ENCODE results near the gene ING4. TPM values are rescaled to one million over a fixed set of nuclear protein-coding genes. Genes with fewer than 3 reads are reported as not detected.

Gene ING4
- total and polyA plus RNA-seq, 12 donors = 17.7 to 32.5 (median 22.6) TPM

DNA sequence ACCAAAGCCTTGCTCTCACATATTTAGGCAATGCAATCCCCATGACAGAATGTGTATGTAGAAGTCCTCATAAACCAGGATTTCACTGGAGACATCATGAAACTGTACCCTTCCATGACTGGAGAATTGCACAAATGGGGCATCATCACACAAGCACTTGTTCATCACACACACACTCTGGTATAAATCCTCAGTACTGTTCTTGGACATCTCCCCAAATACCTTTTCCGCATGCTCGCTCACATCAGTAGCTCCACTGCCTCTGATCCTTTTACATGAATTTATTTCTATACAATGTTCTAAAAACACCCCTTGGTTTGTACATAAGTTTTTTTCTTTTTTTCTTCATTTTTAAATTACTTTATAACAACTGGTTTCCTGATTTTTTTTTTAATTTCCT lies 3.3 kb upstream of the ING4 start:
- no peak for DNase-seq
- no peak for ATAC-seq
- H3K27me3 ChIP-seq = no peaks in the 10 kb centered on the region
- H3K4me3 ChIP-seq = no peak overlapping the region
- 97 to 100% methylated on average over 2 of the region's 2 CpGs for WGBS, 2 donors
- TF ChIP-seq, protein P1, sequence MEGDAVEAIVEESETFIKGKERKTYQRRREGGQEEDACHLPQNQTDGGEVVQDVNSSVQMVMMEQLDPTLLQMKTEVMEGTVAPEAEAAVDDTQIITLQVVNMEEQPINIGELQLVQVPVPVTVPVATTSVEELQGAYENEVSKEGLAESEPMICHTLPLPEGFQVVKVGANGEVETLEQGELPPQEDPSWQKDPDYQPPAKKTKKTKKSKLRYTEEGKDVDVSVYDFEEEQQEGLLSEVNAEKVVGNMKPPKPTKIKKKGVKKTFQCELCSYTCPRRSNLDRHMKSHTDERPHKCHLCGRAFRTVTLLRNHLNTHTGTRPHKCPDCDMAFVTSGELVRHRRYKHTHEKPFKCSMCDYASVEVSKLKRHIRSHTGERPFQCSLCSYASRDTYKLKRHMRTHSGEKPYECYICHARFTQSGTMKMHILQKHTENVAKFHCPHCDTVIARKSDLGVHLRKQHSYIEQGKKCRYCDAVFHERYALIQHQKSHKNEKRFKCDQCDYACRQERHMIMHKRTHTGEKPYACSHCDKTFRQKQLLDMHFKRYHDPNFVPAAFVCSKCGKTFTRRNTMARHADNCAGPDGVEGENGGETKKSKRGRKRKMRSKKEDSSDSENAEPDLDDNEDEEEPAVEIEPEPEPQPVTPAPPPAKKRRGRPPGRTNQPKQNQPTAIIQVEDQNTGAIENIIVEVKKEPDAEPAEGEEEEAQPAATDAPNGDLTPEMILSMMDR (IDR thresholded peaks at IDR 0.05) = no peak
- intact Hi-C loops (cut with DNase I) = no loop called here
- H3K9me3 ChIP-seq = no peaks in the 10 kb centered on the region
- peaks cover 4 to 55% (median 46%) of the 10 kb centered on the region in 9 donors for H3K36me3 ChIP-seq
- peaks cover 0 to 23% (median 12%) of the 10 kb centered on the region in 9 donors for H3K4me1 ChIP-seq
- H3K27ac ChIP-seq = no peak overlapping the region

DNA sequence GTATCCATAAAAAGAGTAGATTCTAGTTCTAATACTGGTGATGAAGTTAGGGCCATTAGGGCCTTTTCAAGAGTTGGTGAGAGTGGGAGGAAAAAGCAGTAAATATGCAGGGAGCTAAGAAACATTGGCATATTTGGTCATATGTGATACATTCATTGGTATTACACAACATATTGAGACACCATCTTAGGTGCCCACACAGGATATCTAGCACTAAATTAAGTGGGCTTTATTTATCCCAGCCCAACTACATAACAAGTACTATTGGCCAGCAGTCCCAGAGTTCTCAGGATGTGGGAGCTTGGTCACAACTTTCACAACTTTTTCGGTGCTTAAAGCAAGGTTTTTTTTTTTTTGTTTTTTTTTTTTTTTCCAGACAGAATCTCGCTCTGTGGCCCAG lies 2.0 kb upstream of the ING4 start:
- 80 to 94% methylated on average over 2 of the region's 2 CpGs for WGBS, 2 donors
- ATAC-seq = no peak
- Histone ChIP-seq H3K36me3 (peaks cover 0 to 43% (median 33%) of the 10 kb centered on the region in 9 donors), H3K9me3 (no peaks in the 10 kb centered on the region), H3K27ac (no peak overlapping the region), H3K27me3 (no peaks in the 10 kb centered on the region), H3K4me1 (peaks cover 0 to 31% (median 15%) of the 10 kb centered on the region in 9 donors), H3K4me3 (no peak overlapping the region)
- no peak for DNase-seq
- intact Hi-C loops (cut with DNase I) = loop anchor here in 7 of 10 donors (5.0 kb wide), 3 partner anchors 48 to 58 kb away; partner anchors contain the start of genes COPS7A (in 3 of the 7) and CHD4 (in 1 of the 7)
- TF ChIP-seq, protein P1 (IDR thresholded peaks at IDR 0.05) = no peak

DNA sequence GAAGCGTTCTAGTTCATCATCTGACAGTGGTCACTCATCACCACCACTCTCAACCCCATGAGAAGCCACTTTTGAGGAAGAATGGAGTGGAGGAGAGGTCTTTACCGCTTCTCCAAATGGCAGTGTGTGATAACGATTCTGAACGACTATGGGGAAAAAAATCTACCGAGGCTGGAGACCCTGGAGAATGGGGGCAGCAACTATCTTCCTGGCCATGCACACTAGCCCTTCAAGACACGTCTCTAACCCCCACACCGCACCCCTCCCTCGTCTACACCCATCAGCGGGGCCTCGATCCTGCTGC lies 365 bp downstream of the ING4 start:
- DNase-seq (no peak), ATAC-seq (peak in 6 of 8 donors; percentile 16 to 69 (median 40))
- TF ChIP-seq, protein P1 (IDR thresholded peaks at IDR 0.05) = no peak
- Histone ChIP-seq H3K27me3 (no peaks in the 10 kb centered on the region), H3K4me1 (peaks cover 0 to 32% (median 15%) of the 10 kb centered on the region in 9 donors), H3K27ac (peak overlapping the region in 9 of 10 donors; percentile 55 to 86 (median 73)), H3K36me3 (peaks cover 0 to 43% (median 10%) of the 10 kb centered on the region in 9 donors), H3K9me3 (no peaks in the 10 kb centered on the region), H3K4me3 (peak overlapping the region; percentile 62 to 92 (median 82))
- WGBS, 2 donors = 0 to 1% methylated on average over 10 of the region's 10 CpGs
- intact Hi-C loops (cut with DNase I) = loop anchor here in 7 of 10 donors (2.0 to 5.0 kb wide), 5 partner anchors 26 to 60 kb away; partner anchors contain the start of genes COPS7A (in 3 of the 7), CHD4 (in 1 of the 7) and ZNF384 (in 1 of the 7)

DNA sequence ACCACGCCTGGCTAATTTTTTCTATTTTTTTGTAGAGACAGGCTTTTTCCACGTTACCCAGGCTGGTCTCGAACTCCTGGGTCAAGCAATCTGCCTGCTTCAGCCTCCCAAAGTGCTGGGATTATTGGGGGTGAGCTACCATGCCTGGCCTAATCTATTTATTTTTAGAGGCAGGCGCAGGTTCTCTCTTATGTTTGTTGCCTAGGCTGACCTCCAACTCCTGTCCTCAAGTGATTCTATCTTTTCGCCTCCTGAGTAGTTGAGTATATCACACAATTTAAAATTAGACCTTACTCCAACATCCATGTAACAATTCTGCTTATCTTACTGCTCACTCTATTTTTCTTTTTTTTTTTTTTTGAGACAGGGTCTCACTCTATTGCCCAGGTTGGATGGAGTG lies 8.9 kb downstream of the ING4 start:
- Histone ChIP-seq H3K9me3 (no peaks in the 10 kb centered on the region), H3K27me3 (no peaks in the 10 kb centered on the region), H3K27ac (peak overlapping the region in 7 of 10 donors; percentile 20 to 65 (median 47)), H3K4me3 (no peak overlapping the region), H3K36me3 (peaks cover 0 to 100% (median 60%) of the 10 kb centered on the region in 9 donors), H3K4me1 (peaks cover 0 to 16% (median 8%) of the 10 kb centered on the region in 9 donors)
- 58 to 68% methylated on average over 5 of the region's 5 CpGs for WGBS, 2 donors
- peak; percentile 25 to 86 (median 70) for ATAC-seq
- DNase-seq = no peak
- TF ChIP-seq, protein P1 (IDR thresholded peaks at IDR 0.05) = no peak
- intact Hi-C loops (cut with DNase I) = loop anchor here in 3 of 10 donors (5.0 kb wide), 2 partner anchors 37 to 92 kb away; no protein-coding TSS in a partner anchor

All from heart right ventricle (tissue), 16 donors.